SK-MEL-5 (cell line): ENCODE data around the gene DHRS7B. TPM values are rescaled to one million over a fixed set of nuclear protein-coding genes. Genes with fewer than 3 reads are reported as not detected.
"Not testable (repeated sequence)": the region's sequence is repeated elsewhere in the genome, so short reads cannot be mapped to it uniquely, and the experiment has no call there.

Experiments
- DNase-seq: peaks from one replicate; pipeline ENCODE4 v3.0.0-alpha.2; 2016; ENCODE audit warnings: low read depth, low spot score
- in situ Hi-C: cut with HindIII; loops from 2 replicates; pipeline ENCODE4 v1.10.0; 2016; ENCODE audit warnings: low sequenced_read_pairs, high pct_unique_total_duplicates, low pct_unique_long_range_greater_than_20kb
- total RNA-seq: library from RNA; depleted of rRNA; stranded (reverse); fragments of >200 nt; shearing (Covaris generic); gene quantifications from 2 replicates; pipeline ENCODE4 v1.2.3, GENCODE V29; 2014

Gene DHRS7B
- total RNA-seq, 1 experiment from 2014 or later: 17.7 TPM

DNA sequence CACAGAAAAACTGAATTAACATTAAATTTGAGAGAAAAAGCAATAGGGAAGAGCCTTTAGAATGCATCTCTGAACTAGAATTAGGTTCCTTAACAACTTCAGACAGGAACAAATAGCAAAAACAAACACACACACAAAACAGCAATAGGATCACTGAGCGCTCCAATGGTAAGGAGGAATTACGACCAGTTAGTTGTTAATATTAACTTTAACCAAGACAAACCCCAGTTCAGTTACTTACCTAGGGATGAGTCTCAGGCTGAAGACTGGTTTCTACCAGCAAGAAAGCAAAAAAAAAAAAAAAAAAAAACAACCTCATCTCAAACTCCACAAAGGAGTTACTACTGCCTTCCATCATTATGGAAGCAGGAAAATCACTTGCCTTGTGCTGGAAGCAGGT is 14.6 kb downstream of the DHRS7B start:
- DNase-seq: no peak
- in situ Hi-C loops: no loop called here

GRCh38 chr17:21142065-21142464 is 15.3 kb downstream of the DHRS7B start:
- DNase-seq, in situ Hi-C loops: not testable (repeated sequence)

DNA sequence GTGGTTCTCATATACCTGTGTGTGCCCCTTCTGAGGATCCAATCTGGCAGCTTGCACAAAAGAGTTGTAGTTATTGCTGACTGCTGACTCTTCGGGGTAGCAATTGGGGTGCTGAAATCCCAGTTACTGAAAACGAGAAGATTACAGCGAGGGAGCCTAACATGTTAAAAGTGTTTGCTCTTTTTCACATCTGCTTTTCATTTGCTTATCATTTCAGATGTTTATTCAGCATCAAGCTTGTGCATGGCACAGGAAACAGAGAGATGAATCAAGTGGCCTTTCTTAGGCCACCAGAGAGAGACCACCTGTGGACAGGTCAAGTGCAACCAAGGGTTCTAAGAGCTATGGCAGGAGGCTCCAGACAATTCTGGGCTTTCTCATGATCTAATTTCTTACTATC is 16.9 kb downstream of the DHRS7B start:
- in situ Hi-C loops: no loop called here
- no peak for DNase-seq

DNA sequence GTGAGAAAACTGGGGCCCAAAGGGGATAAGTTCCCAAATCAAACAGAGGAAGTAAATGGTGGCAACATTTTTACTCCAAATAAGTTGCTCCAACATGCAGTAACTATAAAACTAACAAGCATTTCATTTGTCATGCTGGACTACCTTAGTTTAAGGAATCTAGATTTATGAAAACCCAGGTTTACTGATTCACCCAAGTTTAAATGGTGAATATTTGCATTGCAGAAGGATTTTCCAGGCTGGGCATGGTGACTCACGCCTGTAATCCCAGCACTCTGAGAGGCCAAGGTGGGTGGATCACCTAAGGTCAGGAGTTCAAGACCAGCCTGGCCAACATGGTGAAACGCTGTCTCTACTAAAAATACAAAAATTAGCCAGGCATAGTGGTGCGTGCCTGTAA is 17.5 kb downstream of the DHRS7B start:
- in situ Hi-C loops, DNase-seq: not testable (repeated sequence)

- in situ Hi-C loops: no loop called here
- DNase-seq: no peak
These were observed 19.7 kb downstream of the DHRS7B start for GRCh38 chr17:21146362-21147015.

DNA sequence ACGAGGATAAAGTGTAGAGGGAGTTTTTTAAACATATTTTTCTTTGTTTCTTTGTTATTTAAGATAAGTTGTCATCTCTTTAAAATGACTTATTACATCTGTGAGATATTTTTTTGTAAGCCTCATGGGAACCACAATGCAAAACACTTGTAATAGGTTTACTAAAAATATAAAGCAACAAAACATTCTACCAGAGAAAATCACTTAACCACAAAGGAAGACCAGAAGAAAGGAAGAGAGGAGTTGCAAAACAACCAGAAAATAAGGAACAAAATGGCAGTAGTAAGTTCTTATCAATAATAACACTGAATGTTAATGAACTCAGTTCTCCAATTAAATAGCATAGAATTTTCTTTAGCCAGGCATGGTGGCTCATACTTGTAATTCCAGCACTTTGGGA is 22.9 kb downstream of the DHRS7B start:
- in situ Hi-C loops: no loop called here
- DNase-seq: no peak

GRCh38 chr17:21152731-21153130 is 26.0 kb downstream of the DHRS7B start:
- in situ Hi-C loops: no loop called here
- DNase-seq: no peak

GRCh38 chr17:21157586-21158370 is 31.0 kb downstream of the DHRS7B start:
- no peak for DNase-seq
- in situ Hi-C loops: no loop called here

DNA sequence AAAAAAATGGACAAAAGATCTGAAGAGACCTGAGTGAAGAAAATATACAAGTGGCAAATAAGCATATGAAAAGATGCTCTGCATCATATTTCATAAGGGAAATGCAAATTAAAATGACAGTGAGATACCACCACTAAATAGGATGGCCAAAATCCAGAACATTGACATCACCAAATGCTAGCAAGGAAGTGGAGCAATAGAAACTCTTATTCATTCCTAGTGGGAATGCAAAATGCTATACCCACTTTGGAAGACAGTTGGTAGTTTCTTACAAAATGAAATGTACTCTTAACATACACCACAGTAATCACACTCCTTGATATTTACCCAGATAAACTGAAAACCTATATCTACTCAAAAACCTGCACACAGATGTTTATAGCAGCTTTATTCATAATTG is 33.6 kb downstream of the DHRS7B start:
- in situ Hi-C loops: no loop called here

GRCh38 chr17:21161498-21162393 is 35.0 kb downstream of the DHRS7B start:
- no peak for DNase-seq
- in situ Hi-C loops: no loop called here

More for the DNA sequence above, 33.6 kb downstream of the DHRS7B start:
- no peak for DNase-seq

DNA sequence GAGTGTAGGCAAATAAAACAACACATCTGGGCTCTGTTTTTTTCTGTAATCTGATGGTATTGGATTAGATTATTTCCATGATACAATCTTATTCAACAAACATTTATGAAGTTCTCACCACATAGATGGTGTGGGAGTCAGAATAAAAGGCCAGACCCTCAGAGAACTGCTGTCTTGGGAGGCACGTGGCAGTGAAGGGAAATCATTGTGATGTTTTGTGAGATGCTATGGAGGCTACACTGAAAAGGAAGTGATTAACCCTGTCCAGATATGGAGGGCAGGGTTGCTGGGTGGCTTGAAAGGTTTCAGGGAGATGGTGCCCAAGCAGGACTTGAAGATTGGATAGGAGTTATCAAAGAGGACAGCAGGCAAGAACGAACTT is 35.6 kb downstream of the DHRS7B start:
- in situ Hi-C loops: no loop called here
- no peak for DNase-seq

DNA sequence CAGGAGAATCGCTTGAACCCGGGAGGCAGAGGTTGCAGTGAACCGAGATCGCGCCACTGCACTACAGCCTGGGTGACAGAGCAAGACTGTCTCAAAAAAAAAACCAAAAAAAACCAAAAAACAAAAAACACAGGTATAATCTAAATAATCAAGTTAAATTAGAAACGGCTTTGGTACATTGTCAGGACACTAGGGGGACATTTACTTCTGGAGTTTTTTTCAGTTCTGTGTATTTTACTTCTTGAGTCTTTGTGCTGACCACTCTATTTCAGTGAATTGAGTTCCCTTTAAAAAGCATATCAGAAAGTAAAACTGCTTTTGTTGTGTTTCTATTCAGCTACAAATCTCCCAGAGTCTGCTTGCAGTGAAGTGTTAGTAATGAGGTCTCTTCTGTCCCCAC is 36.3 kb downstream of the DHRS7B start:
- DNase-seq: peak; percentile 2
- in situ Hi-C loops: no loop called here

GRCh38 chr17:21164216-21164615 is 37.5 kb downstream of the DHRS7B start:
- in situ Hi-C loops: no loop called here
- no peak for DNase-seq

DNA sequence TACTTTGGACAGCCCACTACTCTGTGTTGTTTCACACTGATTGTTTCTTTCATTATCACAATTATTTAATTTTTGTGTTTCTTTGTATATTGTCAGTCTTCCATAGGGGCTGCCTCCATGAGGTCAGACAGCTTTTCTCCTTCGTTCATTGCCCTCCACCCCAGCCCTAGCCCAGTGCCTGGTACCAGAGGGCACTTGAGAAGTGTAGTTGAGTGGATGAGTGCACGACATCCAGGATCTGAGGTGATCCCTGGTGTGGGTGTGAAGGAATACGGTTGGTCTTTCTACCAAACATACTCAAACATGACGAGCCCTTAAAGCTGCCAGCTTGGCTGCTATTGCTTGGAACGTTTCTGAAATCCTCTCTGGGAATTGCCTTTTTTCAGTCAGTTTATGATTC is 37.9 kb downstream of the DHRS7B start:
- in situ Hi-C loops: no loop called here
- no peak for DNase-seq

- in situ Hi-C loops: no loop called here
- no peak for DNase-seq
These were observed 39.3 kb downstream of the DHRS7B start for GRCh38 chr17:21165922-21166594.

DNA sequence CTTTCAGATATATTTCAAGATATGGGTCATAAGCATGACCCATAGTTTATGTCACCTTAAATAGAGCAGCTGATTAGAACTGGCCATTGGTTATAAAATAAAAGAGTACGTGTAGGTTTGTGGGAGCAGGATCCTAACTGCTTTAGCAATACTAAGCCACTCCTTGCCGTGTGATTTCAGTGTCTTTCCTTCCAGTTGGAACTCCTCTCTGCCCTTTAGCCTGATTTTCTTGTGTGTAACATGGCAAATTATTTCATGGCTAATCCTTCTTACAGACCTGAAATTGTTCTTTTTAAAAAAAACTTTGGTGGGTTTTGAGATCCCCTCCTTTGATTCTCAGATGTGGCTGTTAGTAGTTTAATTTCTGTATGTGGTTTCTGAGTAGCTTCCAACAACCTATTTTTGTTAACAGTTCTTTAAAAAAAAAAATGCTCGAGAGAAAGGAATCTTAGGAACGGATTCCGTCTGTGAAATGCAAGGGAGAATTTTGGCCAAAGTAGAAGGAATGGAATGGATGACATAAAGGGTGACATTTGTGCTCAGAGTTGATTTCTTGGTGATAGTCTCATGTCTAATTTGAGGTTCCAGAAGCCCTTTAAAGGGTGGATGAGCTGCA is 39.9 kb downstream of the DHRS7B start:
- DNase-seq: no peak
- in situ Hi-C loops: no loop called here

GRCh38 chr17:21167303-21167702 is 40.5 kb downstream of the DHRS7B start:
- in situ Hi-C loops: no loop called here
- peak; percentile 28 for DNase-seq

DNA sequence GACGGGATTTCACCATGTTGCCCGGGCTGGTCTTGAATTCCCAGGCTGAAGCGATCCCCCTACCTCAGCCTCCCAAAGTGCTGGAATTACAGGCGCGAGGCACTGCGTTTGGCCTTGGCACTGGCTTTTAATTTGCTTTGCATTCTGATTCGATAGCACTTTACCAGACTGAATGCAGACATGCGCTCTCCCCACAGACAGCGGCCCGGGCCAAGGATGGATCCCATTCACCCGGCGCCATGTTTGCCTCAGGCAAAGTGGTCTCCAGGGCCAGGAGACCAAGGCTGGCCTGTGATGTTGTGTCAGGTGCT is 41.7 kb downstream of the DHRS7B start:
- no peak for DNase-seq

More for the DNA sequence above, 41.7 kb downstream of the DHRS7B start:
- in situ Hi-C loops: no loop called here
